NCI-H1694 (cell line): ENCODE measurements around the gene ITSN1.

ENCODE experiments used
- DNase-seq: peaks from one replicate; lab custom pipeline; 2025; lab: John Stamatoyannopoulos, UW

The ITSN1 gene

GRCh38 chr21:33731447-33731846 lies 89.1 kb downstream of the ITSN1 start:
- no peak for DNase-seq

- DNase-seq = no peak
Measured at GRCh38 chr21:33732038-33732437, 89.7 kb downstream of the ITSN1 start.

- no peak for DNase-seq
Measured at GRCh38 chr21:33733601-33734000, 91.3 kb downstream of the ITSN1 start.

- no peak for DNase-seq
Measured at GRCh38 chr21:33734291-33734690, 92.0 kb downstream of the ITSN1 start.

GRCh38 chr21:33734818-33735217 lies 92.5 kb downstream of the ITSN1 start:
- DNase-seq = no peak

- DNase-seq = no peak
Measured at GRCh38 chr21:33736569-33736968, 94.3 kb downstream of the ITSN1 start.

GRCh38 chr21:33739701-33740100 lies 97.4 kb downstream of the ITSN1 start:
- DNase-seq = no peak

- DNase-seq = no peak
Measured at GRCh38 chr21:33747420-33747819, 105.1 kb downstream of the ITSN1 start.

- DNase-seq = no peak
Measured at GRCh38 chr21:33748903-33749302, 106.6 kb downstream of the ITSN1 start.

GRCh38 chr21:33750017-33750416 lies 107.7 kb downstream of the ITSN1 start:
- no peak for DNase-seq

- DNase-seq = no peak
Measured at GRCh38 chr21:33751120-33751519, 108.8 kb downstream of the ITSN1 start.

- no peak for DNase-seq
Measured at GRCh38 chr21:33751533-33751932, 109.2 kb downstream of the ITSN1 start.

GRCh38 chr21:33752260-33752659 lies 110.0 kb downstream of the ITSN1 start:
- no peak for DNase-seq

- DNase-seq = no peak
Measured at GRCh38 chr21:33753886-33754285, 111.6 kb downstream of the ITSN1 start.

- DNase-seq = no peak
Measured at GRCh38 chr21:33754481-33754880, 112.2 kb downstream of the ITSN1 start.

GRCh38 chr21:33755354-33755753 lies 113.1 kb downstream of the ITSN1 start:
- no peak for DNase-seq

GRCh38 chr21:33760641-33761440 lies 118.5 kb downstream of the ITSN1 start:
- DNase-seq = peak; percentile 3

GRCh38 chr21:33761441-33762036 lies 119.2 kb downstream of the ITSN1 start:
- no peak for DNase-seq

GRCh38 chr21:33762803-33763581 lies 120.7 kb downstream of the ITSN1 start:
- no peak for DNase-seq

- no peak for DNase-seq
Measured at GRCh38 chr21:33763582-33763899, 121.2 kb downstream of the ITSN1 start.

- DNase-seq = no peak
Measured at GRCh38 chr21:33767236-33767635, 124.9 kb downstream of the ITSN1 start.

- no peak for DNase-seq
Measured at GRCh38 chr21:33767960-33768359, 125.7 kb downstream of the ITSN1 start.

GRCh38 chr21:33769057-33769456 lies 126.8 kb downstream of the ITSN1 start:
- DNase-seq = no peak
